ENCODE results near the gene FBXW7.

GRCh38 chr4:152296386-152296785 lies 239.5 kb downstream of the FBXW7 start:
- TF ChIP-seq POLR2A (IDR thresholded peaks at IDR 0.05; ENCODE audit: low read depth, low read length) (no peak), TAF1 (IDR thresholded peaks at IDR 0.05; ENCODE audit: low read depth, low read length) (no peak), SPI1 (IDR thresholded peaks at IDR 0.05; ENCODE audit: low read depth, low read length) (no peak), PAX5 (IDR thresholded peaks at IDR 0.05; ENCODE audit: insufficient read depth, low read length, severe bottlenecking) (no peak)

All from GM12891 (cell line).